Esophagus muscularis mucosa (tissue), 4 donors: Measurements from ENCODE around the gene KIAA0040. TPM values are rescaled to one million over a fixed set of nuclear protein-coding genes. Genes with fewer than 3 reads are reported as not detected.
A peak's percentile ranks its signal among the peaks of the same experiment; 100 is the strongest.

Source experiments
- DNase-seq: peaks from one replicate; pipeline ENCODE4 v3.0.0-alpha.2; 2017; ENCODE audit errors: extremely low spot score
- H3K27ac ChIP-seq, 4 donors: fragments of 200-600 bp; sonication (generic); replicated peaks in 1 of 4; 1 replicate in 3 of 4; 2 replicates in 1 of 4; pipeline ENCODE4 v1.5.1; 2016 to 2019; ENCODE audit warnings: mild to moderate bottlenecking in 1 of 4
- H3K27me3 ChIP-seq, 4 donors: fragments of 200-600 bp; sonication (generic); one replicate each; pipeline versions ENCODE4 v1.5.1 to v1.6.0; 2016 to 2019
- H3K36me3 ChIP-seq, 4 donors: fragments of 200-600 bp; sonication (generic); one replicate each; pipeline ENCODE4 v1.5.1; 2016 to 2019
- H3K4me1 ChIP-seq, 4 donors: fragments of 200-600 bp; sonication (generic); one replicate each; pipeline ENCODE4 v1.5.1; 2016 to 2019
- H3K4me3 ChIP-seq, 4 donors: fragments of 200-600 bp; sonication (generic); 1 replicate in 2 of 4; 2 replicates in 2 of 4; pipeline ENCODE4 v1.5.1; 2016 to 2019; ENCODE audit warnings: mild to moderate bottlenecking in 4 of 4, moderate library complexity in 1 of 4
- H3K9me3 ChIP-seq, 4 donors: fragments of 200-600 bp; sonication (generic); 1 replicate in 3 of 4; 2 replicates in 1 of 4; pipeline ENCODE4 v1.5.1; 2016 to 2019
- EP300 ChIP-seq: sonication (generic); formaldehyde crosslinking; IDR thresholded peaks from one replicate; pipeline ENCODE4 v1.6.1; 2017; ENCODE audit warnings: antibody characterized with exemption
- POLR2A ChIP-seq: fragments of 450-650 bp; IDR thresholded peaks from one replicate; pipeline ENCODE4 v1.6.1; 2017; ENCODE audit warnings: antibody characterized with exemption, moderate library complexity, mild to moderate bottlenecking, low read depth
- POLR2AphosphoS5 ChIP-seq, 2 donors: sonication (generic); formaldehyde crosslinking; IDR thresholded peaks; one replicate each; pipeline ENCODE4 v1.6.1; 2017; ENCODE audit warnings: antibody characterized with exemption in 2 of 2
- WGBS: methylation state at CpG from one replicate; pipeline ENCODE4 v1.1.5; 2018; 5-methylcytosine and 5-hydroxymethylcytosine counted together
- intact Hi-C: fragments of 100-400 bp; cut with DNase I; formaldehyde crosslinking; loops from one replicate; pipeline ENCODE4 v1.15.1; 2023
- total RNA-seq, 4 donors: library from RNA; depleted of rRNA; stranded (reverse); fragments of >200 nt; gene quantifications; one replicate each; pipeline versions ENCODE4 v1.1.0 to v1.2.1, GENCODE V29; 2016
- TF ChIP-seq, protein P1 (sequence below), 3 experiments: fragments of 200-600 bp in 2 of 3; fragments of 450-650 bp in 1 of 3; sonication (generic) in 2 of 3; IDR thresholded peaks; one replicate each; pipeline ENCODE4 v1.5.1; 2017 to 2019; ENCODE audit warnings: antibody characterized with exemption in 3 of 3, mild to moderate bottlenecking in 2 of 3, moderate library complexity in 1 of 3

Gene KIAA0040
- 100 to 1,000 TPM in 1 of 4 donors, 10 to 100 TPM in 3; 37.0 to 109 (median 45.1) TPM for total RNA-seq

DNA sequence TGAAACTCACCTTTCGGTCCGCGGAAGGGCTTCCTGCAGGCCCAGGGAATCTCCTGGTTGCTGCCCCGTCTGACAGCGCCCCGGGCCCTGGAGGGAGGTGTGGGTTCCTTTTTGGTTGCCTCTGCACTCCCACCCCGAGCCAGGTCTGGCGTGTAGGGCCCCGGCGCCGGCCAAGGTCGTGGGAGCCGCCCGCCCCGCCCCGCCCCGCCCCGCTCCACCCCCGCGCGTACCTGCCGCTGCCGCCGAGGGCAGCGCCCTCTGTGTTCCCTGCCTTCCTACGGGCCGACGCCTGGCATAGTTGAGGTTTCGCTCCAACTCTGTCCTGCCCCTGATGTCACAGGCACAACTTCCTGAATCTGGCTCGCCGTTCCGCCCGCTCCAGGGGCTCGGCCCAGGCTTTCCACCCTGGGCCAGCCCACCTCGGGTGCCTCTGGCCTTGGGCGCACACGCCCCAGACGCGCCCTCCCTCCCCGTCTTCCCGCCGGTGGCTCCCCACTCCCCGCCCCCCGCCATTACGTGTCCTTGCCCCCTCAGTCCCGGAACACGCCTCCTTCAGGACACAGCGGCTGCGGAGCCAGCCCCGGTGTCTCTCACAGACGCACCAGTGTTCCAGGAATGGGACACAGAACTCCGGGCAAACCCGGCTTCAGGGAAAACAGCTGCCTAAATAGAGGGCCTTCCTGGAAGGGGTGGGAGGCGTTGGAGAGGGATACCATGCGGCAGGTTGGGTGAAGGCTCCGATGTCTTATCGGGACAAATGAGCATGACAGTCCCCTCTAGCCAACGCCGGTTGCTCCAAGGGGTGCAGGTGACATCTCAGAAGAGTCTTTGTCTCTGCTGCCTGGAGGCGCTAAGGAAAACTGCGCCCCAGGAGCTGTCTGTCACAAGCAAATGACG is at the start of gene KIAA0040:
Gene KIAA0040, minus strand, starts transcription at position 147 of the 897 bp plus-strand sequence. CDS start 31,763 bp downstream, outside the sequence.
- TF ChIP-seq, protein P1, sequence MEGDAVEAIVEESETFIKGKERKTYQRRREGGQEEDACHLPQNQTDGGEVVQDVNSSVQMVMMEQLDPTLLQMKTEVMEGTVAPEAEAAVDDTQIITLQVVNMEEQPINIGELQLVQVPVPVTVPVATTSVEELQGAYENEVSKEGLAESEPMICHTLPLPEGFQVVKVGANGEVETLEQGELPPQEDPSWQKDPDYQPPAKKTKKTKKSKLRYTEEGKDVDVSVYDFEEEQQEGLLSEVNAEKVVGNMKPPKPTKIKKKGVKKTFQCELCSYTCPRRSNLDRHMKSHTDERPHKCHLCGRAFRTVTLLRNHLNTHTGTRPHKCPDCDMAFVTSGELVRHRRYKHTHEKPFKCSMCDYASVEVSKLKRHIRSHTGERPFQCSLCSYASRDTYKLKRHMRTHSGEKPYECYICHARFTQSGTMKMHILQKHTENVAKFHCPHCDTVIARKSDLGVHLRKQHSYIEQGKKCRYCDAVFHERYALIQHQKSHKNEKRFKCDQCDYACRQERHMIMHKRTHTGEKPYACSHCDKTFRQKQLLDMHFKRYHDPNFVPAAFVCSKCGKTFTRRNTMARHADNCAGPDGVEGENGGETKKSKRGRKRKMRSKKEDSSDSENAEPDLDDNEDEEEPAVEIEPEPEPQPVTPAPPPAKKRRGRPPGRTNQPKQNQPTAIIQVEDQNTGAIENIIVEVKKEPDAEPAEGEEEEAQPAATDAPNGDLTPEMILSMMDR (IDR thresholded peaks at IDR 0.05) = no peak
- peak; percentile 94 for TF ChIP-seq EP300
- TF ChIP-seq POLR2AphosphoS5 (IDR thresholded peaks at IDR 0.05) = peak; percentile 42 to 65
- Histone ChIP-seq H3K4me3 (peak within 1 kb of the TSS; percentile 66 to 81 (median 68)), H3K36me3 (no peaks in the 10 kb centered on the region), H3K4me1 (peaks cover 37 to 52% (median 39%) of the 10 kb centered on the region in 4 donors), H3K27me3 (no peaks in the 10 kb centered on the region), H3K9me3 (no peaks in the 10 kb centered on the region), H3K27ac (peak within 1 kb of the TSS; percentile 86 to 89 (median 88))
- peak; percentile 95 for DNase-seq
- intact Hi-C loops = loop anchor here (5.0 kb wide), 1 partner anchor 36 kb away; no protein-coding TSS in a partner anchor
- WGBS = 12% methylated on average over 23 of the region's 62 CpGs

DNA sequence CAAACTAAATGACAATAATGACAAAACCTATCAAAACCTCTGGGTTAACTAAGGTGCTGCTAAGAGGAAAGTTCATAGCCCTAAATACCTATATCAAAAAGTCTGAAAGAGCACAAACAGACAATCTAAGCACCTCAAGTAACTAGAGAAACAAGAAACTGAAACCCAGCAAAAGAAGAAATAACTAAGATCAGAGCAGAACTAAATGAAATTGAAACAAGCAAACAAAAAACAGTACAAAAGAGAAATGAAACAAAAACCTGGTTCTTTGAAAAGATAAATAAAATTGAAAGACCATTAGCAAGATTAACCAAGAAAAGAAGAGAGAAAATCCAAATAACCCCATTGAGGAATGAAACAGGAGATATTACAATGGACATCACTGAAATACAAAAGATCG is 44.8 kb upstream of the KIAA0040 start:
- no peak for DNase-seq
- Histone ChIP-seq H3K9me3 (peaks cover 0 to 6% (median 0%) of the 10 kb centered on the region in 4 donors), H3K4me3 (no peak overlapping the region), H3K27ac (no peak overlapping the region), H3K4me1 (no peaks in the 10 kb centered on the region), H3K27me3 (no peaks in the 10 kb centered on the region), H3K36me3 (no peaks in the 10 kb centered on the region)
- intact Hi-C loops = no loop called here
- 89% methylated on average over 1 of the region's 1 CpG for WGBS
- TF ChIP-seq POLR2AphosphoS5 (IDR thresholded peaks at IDR 0.05) (no peak), POLR2A (no peak), EP300 (no peak)
- TF ChIP-seq, protein P1 (IDR thresholded peaks at IDR 0.05) = no peak

DNA sequence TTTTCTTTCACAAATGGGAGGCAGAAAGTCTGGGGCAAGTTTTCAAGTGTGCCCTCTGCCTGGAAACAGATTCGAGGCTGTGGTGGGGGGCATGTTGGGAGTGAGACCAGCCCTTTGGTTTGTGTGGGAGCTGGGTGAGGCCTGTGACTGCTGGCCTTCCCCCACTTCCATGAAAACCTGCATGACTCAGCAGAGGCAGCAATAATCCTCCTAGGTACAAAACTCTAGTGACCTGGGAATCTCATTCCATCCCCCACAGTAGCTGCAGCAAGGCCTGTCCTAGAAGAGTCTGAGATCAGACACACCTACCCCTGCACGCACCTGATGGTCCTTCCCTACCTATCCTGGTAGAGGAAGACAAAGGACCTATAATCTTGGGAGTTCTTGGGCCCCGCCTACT is 42.1 kb upstream of the KIAA0040 start:
- H3K36me3 ChIP-seq = no peaks in the 10 kb centered on the region
- H3K4me1 ChIP-seq = no peaks in the 10 kb centered on the region
- WGBS = 87% methylated on average over 3 of the region's 3 CpGs
- TF ChIP-seq POLR2AphosphoS5 (IDR thresholded peaks at IDR 0.05) (no peak), POLR2A (no peak), EP300 (no peak)
- TF ChIP-seq, protein P1 (IDR thresholded peaks at IDR 0.05) = no peak
- H3K27me3 ChIP-seq = no peaks in the 10 kb centered on the region
- H3K9me3 ChIP-seq = peaks cover 0 to 6% (median 0%) of the 10 kb centered on the region in 4 donors
- H3K27ac ChIP-seq = no peak overlapping the region
- intact Hi-C loops = no loop called here
- H3K4me3 ChIP-seq = no peak overlapping the region
- DNase-seq = no peak

DNA sequence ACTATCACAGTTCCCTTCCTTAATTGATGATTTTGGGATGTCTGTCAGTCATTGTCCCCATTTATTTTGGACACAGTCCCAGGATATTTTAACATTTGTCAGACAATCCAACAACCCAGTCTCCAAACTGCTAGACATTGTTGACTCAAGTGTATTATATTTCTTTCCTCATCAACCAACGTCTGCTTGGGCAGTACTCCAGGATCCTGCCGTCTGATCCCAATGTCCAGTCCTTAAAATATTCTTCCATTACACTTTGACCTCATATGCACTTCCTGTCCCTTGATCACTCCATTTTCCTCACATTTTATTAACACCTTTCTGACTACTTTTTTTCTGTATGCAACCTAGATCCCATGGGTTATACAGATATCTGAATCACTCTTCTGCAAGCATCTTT is 39.8 kb upstream of the KIAA0040 start:
- H3K27ac ChIP-seq = no peak overlapping the region
- H3K9me3 ChIP-seq = peaks cover 0 to 6% (median 0%) of the 10 kb centered on the region in 4 donors
- no peaks in the 10 kb centered on the region for H3K4me1 ChIP-seq
- DNase-seq = peak; percentile 60
- H3K27me3 ChIP-seq = no peaks in the 10 kb centered on the region
- no peak overlapping the region for H3K4me3 ChIP-seq
- intact Hi-C loops = no loop called here
- H3K36me3 ChIP-seq = no peaks in the 10 kb centered on the region
- 39% methylated on average over 2 of the region's 2 CpGs for WGBS
- TF ChIP-seq POLR2AphosphoS5 (IDR thresholded peaks at IDR 0.05) = no peak
- no peak for TF ChIP-seq POLR2A
- TF ChIP-seq EP300 = no peak
- TF ChIP-seq, protein P1 (IDR thresholded peaks at IDR 0.05) = no peak
